NCI-H82 treated with DMSO at 0.1 percent for 48 hours (cell line): Measurements from ENCODE around the gene UPF3B.
A peak's percentile ranks its signal among the peaks of the same experiment; 100 is the strongest.
"Not testable (repeated sequence)": the region's sequence is repeated elsewhere in the genome, so short reads cannot be mapped to it uniquely, and the experiment has no call there.

Experiments
- DNase-seq: peaks from one replicate; lab custom pipeline; 2025; ENCODE audit not compliant: unreplicated experiment; lab: John Stamatoyannopoulos, UW

Gene UPF3B, protein sequence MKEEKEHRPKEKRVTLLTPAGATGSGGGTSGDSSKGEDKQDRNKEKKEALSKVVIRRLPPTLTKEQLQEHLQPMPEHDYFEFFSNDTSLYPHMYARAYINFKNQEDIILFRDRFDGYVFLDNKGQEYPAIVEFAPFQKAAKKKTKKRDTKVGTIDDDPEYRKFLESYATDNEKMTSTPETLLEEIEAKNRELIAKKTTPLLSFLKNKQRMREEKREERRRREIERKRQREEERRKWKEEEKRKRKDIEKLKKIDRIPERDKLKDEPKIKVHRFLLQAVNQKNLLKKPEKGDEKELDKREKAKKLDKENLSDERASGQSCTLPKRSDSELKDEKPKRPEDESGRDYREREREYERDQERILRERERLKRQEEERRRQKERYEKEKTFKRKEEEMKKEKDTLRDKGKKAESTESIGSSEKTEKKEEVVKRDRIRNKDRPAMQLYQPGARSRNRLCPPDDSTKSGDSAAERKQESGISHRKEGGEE

DNA sequence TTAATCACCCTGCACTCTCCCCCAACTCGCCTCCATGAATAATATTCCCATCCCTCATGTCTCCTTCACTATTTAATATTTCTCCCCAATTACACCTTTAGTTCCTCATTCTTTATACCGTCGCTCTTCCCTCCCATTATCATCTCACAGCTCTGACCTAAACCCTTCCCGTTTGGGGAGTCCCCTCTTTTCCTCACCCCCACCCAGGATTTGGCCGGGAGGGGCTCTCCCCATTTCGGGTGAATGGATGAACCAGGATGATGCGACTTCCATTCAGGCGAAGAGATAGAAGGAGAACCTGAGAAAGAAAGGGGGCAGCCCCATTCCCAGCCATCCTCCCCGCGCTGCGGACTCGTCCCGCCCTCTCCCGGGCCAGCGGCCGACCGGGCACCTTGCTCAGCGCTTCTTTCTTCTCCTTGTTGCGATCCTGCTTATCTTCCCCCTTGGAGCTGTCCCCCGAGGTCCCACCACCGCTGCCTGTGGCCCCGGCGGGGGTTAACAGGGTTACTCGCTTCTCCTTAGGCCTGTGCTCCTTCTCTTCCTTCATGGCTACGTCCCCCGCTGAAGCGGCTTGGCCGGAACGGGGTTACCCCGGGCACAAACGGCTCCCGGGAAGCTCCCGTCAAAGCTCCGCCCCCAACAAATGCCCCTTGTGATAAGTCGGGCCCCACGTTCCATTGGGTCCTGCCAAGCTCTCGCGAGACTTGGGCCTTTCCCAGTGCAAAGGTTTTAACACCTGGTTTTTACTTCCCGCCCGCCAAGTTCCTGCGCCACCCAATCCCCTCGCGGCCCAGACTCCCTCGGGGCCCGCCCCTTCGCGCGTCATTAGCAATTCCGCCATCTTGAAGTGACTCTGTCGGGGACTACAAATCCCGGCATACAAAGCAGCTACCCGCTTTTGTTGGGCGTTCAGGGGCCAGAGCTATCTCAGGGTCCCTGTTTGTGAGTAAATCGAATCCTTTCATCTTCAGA is at the start of gene UPF3B:
Gene UPF3B, minus strand, starts transcription at position 582 of the 972 bp plus-strand sequence. Its CDS starts 35 bp downstream, at position 547.
- peak; percentile 93 for DNase-seq

DNA sequence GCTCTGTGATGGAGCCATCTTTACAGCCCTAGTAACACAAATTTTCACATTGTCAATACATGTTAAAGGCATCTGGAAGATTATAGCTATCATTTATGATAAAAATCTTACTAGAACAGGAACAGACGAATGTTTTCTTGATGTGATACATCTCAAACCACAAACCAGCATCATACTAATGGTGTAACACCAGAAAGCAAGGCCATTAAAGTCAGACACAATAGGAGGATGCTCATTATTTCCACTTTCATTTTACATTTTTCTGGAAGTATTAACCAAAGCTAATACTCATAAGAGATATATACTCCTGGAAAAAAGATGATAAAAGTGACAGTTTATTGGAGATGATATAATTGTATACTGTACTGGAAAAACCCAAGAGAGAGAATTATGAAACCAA is 48.2 kb upstream of the UPF3B start:
- no peak for DNase-seq

DNA sequence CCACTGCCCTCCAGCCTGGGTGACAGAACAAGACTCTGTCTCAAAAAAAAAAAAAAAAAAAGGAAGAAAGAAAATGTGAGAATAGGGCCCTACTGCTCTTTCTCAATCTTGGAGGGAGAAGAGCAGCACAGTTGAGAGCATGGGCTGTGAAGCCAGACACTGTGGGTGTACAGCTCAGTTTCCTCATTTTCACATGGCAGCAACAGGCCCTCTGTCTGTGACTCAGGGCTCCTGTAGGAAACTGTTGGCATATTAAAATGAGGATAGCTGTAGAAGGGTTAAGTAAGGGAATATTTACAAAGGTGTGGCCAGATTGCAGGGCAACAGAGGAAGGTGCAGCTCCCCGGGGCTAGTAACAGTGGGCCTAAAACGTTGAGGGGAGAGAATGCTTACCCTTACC is 46.4 kb upstream of the UPF3B start:
- DNase-seq: no peak

DNA sequence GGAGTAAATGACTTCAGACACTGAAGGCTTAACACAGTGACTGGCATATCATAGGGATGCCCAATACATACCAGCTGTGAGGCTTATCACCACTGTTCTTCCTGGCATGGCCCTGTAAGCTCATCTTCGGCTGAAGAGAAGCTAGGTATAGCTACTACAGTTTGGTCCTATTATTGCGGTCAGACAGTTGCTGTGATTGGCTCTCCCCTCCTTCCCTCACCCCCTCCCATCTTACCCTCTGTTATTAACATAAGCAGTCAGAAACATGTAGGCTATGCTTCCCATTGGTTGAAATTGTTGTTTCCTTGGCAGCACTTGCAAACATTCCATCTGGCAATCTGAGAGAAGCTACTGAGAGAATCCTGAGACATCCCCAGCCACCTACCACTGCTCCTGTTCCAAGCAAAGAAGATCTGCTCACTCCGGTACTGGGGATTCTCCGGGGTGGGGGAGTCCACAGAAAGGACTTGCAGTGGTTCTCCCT is 43.1 kb upstream of the UPF3B start, which contains the start of gene AKAP14:
Gene AKAP14, plus strand, starts transcription at position 51 of the 484 bp plus-strand sequence. CDS start 7,331 bp downstream, outside the sequence.
- peak; percentile 29 for DNase-seq

DNA sequence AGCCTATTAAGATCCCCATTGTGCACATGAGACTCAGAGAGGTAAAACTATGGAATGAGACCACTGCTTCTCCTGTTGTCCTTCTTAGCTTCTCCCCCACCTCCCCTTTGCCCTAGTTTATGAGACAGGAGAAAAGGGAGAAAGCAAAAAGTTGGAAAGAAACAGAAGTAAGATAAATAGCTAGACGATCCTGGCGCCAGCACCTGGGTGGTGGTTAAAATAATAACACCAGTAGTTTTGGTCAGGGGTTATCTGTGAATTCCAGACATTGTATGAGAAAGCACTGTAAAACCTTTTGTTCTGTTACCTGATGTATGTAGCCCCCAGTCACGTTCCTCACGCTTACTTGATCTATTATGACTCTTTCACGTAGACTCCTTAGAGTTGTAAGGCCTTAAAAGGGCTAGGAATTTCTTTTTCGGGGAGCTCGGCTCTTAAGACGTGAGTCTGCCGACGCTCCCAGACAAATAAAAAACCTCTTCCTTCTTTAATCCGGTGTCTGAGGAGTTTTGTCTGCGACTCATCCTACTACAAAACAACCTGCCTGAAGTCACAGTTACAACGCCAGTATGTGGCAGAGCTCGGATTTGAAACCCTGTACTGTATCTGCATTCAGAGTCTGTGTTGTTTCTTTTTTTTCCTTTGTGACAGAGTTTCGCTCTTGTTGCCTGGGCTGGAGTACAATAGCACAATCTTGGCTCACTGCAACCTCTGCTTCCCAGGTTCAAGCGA is 39.4 kb upstream of the UPF3B start:
- not testable (repeated sequence) for DNase-seq

DNA sequence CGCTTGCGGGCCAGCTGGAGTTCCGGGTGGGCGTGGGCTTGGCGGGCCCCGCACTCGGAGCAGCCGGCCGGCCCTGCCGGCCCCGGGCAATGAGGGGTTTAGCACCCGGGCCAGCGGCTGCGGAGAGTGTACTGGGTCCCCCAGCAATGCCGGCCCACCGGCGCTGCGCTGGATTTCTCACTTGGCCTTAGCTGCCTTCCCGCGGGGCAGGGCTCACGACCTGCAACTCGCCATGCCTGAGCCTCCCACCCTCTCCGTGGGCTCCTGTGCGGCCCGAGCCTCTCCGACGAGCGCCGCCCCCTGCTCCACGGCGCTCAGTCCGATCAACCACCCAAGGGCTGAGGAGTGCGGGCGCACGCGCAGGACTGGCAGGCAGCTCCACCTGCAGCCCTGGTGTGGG is 37.9 kb upstream of the UPF3B start:
- DNase-seq: not testable (repeated sequence)

DNA sequence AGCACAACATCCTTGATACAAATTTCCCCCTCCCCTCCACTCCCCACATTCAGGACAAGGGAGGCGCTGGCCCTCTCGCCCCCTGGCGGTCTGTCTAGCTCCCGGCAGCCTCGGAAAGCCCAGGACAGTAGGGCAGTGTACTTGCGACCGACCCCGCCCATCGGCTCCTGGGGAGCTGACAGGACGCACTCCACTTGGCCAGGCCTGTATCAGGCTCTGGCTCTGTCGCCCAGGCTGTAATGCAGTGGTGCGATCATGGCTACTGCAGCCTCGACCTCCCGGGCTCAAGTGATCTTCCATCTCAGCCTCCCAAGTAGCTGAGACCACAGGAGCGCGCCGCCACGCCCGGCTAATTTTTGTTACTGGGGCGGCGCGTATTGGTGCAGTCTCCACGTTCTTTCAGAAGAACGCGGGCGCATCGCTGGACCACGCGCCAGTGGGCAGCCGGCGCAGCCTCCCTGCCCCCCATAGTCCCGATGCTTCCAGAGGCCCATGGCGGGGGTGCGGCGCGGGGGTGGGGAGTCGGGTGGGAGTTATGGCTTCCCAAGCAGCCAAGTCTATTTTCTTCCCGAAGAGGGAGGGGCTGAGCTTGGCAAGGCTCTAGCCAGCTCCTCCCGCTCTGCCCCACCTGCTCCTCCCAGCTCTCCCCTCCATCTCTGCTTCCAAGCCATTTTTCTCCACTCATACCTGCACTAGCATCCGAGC is 35.1 kb upstream of the UPF3B start:
- DNase-seq: peak; percentile 54

DNA sequence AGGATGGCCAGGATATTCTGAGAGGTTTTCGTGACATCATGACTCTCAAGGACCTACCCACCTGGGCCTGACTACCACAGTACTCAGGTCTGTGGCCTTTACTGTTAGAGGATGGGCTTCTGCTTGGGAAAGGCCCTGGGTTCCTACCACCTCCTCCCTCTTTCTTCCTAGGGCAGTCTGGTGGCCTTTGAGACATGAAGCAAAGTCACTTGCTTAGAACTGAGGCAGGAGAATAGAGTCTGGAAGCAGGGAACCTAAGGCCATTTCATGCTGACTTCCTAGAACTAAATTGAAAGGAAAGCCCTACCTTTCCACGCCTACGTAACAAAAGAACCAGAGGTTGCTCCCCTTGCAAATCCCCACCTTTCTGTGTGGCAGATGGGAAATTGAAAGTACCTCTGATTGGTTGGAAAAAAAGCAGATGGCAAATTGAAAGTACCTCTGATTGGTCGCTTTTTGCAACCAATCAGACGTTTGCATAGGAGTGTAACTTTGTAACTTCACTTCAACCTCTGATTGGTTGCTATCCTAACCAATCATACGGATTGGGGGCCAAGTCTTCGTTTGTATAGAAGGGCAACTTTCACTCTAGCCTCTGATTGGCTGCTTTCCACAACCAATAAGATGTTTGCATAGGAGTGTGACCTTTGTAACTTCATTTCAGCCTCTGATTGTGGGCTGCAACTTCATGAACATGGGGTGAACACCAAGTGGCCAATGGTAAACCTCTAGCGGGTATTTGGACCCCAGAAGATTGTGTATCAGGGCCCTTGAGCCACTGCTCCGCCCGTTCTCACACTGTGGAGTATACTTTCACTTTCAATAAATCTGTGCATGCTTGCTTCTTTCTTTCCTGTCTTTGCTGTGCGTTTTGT is 33.0 kb upstream of the UPF3B start:
- no peak for DNase-seq

DNA sequence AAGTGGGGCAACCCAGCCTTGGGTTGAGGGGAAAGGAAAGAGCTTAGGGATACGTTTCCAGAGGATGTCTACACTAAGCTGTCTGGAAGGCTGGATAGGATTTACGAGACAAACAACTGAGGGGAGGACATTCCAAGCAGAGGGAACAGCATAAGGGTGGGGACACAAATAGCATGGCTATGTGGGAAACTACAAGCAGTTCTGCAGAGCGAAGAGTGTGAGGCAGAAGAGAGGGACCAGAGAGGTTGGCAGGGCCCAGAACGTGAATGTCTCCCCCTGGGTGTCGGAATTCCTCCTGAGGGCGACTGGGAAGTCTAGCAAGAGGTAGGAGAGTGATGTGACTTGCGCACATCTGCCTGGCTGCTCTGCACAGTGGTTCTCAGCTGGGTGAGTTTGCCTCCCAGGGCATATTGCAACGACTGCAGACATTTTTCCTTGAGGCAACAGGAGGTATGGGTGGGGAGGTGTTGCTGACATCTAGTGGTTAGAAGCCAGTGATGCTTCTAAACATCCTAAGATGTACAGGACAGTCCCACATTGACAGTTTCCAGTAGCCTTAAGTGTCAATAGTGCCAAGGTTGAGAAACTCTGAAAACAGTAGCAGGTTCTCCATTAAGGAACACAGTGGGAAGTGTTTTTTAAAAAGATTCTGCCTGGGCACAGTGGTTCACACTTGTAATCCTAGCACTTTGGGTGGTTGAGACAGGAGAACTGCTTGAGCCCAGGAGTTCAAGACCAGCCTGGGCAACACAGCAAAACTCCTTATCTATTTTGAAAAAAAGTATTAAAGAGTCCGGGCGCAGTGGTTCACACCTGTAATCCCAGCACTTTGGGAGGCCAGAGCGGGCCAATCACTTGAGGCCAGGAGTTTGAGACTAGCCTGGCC is 28.0 kb upstream of the UPF3B start:
- DNase-seq: peak; percentile 53

DNA sequence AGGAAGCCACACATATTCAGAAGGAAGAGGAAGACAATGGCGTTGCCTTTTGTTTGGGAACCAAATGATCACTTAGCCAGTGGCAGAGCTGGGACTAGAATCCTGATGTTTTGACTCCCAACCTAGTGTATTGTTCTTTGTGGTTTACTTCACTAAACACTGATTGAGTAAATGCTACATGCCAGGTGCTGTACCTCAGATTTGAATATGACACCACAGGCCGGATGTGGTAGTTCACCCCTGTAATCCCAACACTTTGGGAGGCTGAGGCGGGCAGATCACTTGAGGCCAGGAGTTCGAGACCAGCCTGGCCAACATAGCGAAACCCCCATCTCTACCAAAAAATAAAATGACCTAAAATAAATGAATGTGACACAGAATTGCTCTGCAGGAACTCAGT is 27.3 kb upstream of the UPF3B start:
- no peak for DNase-seq

DNA sequence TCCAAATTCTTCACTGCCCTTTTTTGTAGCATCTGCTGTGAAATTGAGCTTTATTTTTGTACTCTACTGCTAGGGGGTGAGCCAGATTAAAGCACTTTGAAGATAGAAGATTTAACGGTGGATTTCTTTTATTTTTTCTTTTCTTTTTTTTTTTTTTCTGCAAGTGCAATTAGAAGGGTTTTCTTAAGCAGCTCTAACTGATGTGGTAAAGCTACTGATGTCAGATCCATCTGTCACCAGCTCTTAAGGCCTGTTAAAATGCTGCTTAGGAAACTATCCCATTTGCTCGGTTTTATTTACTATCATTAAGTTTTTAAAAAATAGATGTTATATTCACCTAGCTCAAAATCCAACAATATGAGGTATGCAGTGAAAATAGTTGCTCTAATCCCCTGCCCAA is 26.0 kb upstream of the UPF3B start:
- no peak for DNase-seq

DNA sequence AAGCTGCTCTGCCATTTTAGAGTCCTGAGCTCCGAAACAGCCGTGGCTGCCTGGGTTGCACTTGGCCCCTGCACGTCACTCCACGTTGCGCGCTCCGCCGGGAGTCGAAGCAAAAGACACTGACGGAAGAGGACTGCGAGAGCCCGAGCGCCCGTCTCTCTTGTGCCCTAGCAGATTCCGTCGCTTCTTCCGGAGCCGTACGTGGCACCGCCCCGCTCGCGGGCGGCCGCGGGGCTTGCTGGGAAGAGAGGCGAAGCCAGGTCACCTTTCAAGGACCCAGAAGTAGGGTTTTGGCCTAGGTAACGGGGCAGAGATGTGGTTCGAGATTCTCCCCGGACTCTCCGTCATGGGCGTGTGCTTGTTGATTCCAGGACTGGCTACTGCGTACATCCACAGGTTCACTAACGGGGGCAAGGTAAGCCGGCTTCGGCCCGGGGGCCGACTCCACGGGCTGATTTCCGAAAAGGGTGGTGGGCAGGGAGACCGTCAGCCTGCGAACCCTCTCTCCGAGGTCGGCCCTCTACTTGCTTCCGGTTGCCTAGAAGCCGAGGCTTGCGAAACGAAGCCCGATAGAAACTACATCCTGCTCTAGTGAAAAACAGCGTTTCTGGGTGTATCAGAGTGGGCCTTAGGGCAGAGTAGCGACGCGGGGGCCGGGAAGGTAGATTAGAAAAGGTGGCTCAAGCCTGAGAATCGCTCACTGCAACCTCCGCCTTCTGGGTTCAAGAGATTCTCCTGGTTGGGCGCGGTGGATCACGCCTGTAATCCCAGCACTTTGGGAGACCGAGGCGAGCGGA is 19.0 kb upstream of the UPF3B start, which contains the start of the genes NDUFA1 and RNF113A:
Gene NDUFA1, plus strand, starts transcription at position 234 of the 797 bp plus-strand sequence. Its CDS starts 80 bp downstream, at position 314.
Gene RNF113A, minus strand, starts transcription at position 135 of the 797 bp plus-strand sequence. Its CDS starts 120 bp downstream, at position 15.
- DNase-seq: peak; percentile 72

DNA sequence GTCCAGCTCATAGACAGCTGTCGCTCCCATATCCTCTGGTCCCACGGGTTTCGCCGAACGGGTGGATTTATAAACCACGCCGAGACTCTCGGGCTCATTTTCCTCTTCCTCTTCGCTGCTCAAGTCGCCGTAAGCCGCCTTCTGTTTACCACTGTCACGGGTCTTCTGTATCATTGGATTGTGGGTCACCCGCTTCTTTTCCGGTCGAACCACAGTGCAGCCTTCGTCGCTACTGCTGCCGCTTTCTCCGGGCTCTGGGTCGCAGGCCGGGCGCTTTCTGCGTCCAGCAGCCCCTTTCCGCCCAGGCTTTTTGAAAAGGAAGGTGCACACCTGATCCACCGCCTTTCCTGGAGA is 18.5 kb upstream of the UPF3B start:
- DNase-seq: no peak

DNA sequence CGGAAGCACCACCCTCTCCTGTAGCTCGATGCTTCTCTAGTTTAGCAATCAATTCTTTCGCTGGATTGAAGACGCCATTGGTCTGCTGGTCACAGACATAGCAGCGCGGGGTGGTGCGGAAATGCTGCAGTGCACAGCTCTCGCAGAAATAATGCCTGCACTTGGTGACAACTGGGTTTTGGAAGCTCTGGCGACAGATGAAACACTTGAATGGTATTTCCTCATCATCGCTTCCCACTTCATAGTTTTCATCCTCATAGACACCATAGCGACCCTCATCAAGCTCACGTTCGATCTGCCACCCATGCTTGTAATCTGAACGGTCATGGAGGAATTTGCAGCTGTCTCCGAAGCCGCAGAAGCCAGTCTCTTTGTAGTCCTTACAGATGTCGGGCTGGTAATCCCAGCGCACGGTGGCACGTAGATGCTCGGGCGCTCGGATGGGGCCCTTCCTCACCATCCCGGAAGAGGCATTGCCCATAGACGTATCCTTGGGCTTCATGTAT is 17.9 kb upstream of the UPF3B start:
- DNase-seq: no peak

DNA sequence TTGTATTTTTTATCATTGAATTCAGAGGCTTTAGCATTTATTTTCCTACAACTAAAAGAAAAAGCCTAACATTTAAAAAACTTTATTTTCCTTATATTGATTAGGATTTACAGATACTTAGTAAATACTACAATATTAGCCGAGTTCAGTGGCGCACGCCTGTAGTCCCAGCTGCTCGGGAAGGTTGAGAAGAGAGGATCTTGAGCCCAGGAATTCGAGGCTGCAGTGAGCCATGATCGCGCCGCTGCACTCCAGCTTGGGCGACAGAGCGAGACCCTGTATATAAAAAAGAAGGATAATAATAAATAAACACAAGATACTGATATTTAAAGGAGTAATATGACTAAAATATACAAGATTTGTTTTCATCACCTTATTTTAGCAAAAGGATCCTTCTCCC is 681 bp upstream of the UPF3B start:
- DNase-seq: no peak

DNA sequence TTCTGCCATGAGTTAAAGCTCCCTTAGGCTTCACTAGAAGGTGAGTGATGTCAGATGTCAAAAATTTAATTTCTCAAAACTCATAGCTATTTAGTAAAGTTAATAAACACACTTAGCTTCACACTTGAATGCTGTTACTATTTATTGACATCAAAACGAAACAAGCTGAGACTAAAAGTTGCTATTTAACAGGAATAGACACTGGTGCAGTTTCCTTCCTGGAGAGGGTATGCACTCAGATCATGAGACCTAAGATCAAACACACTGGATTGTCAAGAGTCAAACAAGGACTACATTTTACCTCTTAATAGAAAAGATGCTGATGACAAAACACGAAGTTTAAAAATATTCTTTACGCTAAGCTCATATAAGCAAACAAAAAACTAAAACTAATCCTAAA is 18.9 kb downstream of the UPF3B start:
- no peak for DNase-seq

DNA sequence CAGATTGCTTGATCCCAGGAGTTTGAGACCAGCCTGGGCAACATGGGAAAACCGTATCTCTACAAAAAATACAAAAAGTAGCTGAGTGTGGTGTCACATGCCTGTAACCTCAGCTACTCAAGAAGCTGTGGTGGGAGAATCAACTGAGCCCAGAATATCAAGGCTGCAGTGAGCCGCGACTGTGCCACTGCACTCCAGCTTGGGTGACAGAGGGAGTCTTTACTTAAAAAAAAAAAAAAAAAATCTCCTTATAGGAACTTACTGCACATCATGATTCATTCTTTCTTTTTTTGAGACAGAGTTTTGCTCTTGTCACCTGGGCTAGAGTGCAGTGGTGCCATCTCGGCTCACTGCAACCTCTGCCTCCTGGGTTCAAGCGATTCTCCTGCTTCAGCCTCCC is 24.3 kb downstream of the UPF3B start:
- DNase-seq: no peak
